HepG2 (cell line): Measurements from ENCODE around the gene LGALS1. TPM values are rescaled to one million over a fixed set of nuclear protein-coding genes. Genes with fewer than 3 reads are reported as not detected.

Experiments
- ATAC-seq: fragments of 200-7000 bp; cut with Tn5 transposase; 3 replicates; pipeline ENCODE4 v1.9.1; 2020; ENCODE audit warnings: mild to moderate bottlenecking, moderate library complexity
- BruUV-seq: library from RNA; stranded (reverse); fragments of 400-500 nt; replicated peaks from 2 replicates; lab custom pipeline; 2021; lab: Mats Ljungman, UMichigan
- CTCF ChIA-PET: fragments of 300-600 bp; formaldehyde crosslinking; extraction: SDS; loops from one replicate; lab custom pipeline; 2021; ENCODE audit warnings: low total read pairs, inconsistent platforms, low intra/inter-chr PET ratio; lab: Yijun Ruan, JAX
- POLR2A ChIA-PET: fragments of 350-600 bp; sonication (Branson Sonifier 250); formaldehyde crosslinking; loops from one replicate; lab custom pipeline; 2020; ENCODE audit warnings: antibody characterized with exemption, inconsistent platforms; lab: Yijun Ruan, JAX
- DNase-seq: peaks from one replicate; pipeline ENCODE4 v3.0.0-alpha.2; 2015; ENCODE audit warnings: low spot score
- FAIRE-seq: peaks from 3 replicates; lab custom pipeline; 2011; peaks lifted over from hg19 to GRCh38; lab: Jason Lieb, UNC
- H2AFZ ChIP-seq: one replicate; pipeline ENCODE4 v1.6.1; 2011; ENCODE audit warnings: low read length, inconsistent platforms
- H3K27ac ChIP-seq: fragments of 300-600 bp; 3 replicates; pipeline ENCODE4 v1.8.0; 2011; ENCODE audit warnings: mixed run types, mild to moderate bottlenecking, mixed read lengths, low read length, inconsistent platforms; ENCODE audit not compliant: insufficient read depth; ENCODE audit errors: extremely low read length
- H3K27me3 ChIP-seq, 2 experiments: fragments of 200-600 bp in 1 of 2; 2 replicates in 1 of 2; 3 replicates in 1 of 2; pipeline versions ENCODE4 v1.6.0 to v1.8.0; 2011; ENCODE audit warnings: low read length in 2 of 2, mild to moderate bottlenecking in 2 of 2, moderate library complexity in 2 of 2, inconsistent platforms in 1 of 2; ENCODE audit not compliant: insufficient read depth in 2 of 2, control insufficient read depth in 1 of 2
- H3K36me3 ChIP-seq, 2 experiments: fragments of 200-600 bp in 1 of 2; replicated peaks in 1 of 2; 2 replicates in 1 of 2; 3 replicates in 1 of 2; pipeline versions ENCODE4 v1.5.1 to v1.8.0; 2011; ENCODE audit warnings: low read length in 2 of 2, inconsistent platforms in 1 of 2; ENCODE audit not compliant: insufficient read depth in 2 of 2, control insufficient read depth in 1 of 2
- H3K4me1 ChIP-seq: 2 replicates; pipeline ENCODE4 v1.5.1; 2012; ENCODE audit warnings: low read length, inconsistent platforms; ENCODE audit not compliant: insufficient read depth
- H3K4me2 ChIP-seq: 2 replicates; pipeline ENCODE4 v1.6.0; 2011; ENCODE audit warnings: low read depth, low read length, inconsistent platforms
- H3K4me3 ChIP-seq, 3 experiments: fragments of 200-600 bp in 1 of 3; sonication (generic), shearing (Covaris generic) in 1 of 3; replicated peaks in 1 of 3; 2 replicates each; pipeline ENCODE4 v1.5.1; 2011 to 2016; ENCODE audit warnings: low read length in 3 of 3, inconsistent platforms in 2 of 3, low read depth in 2 of 3, mild to moderate bottlenecking in 2 of 3, control low read depth in 1 of 3, mixed read lengths in 1 of 3; ENCODE audit not compliant: insufficient read depth in 1 of 3
- H3K79me2 ChIP-seq: one replicate; pipeline ENCODE4 v1.6.1; 2011; ENCODE audit warnings: low read length, inconsistent platforms; ENCODE audit not compliant: insufficient read depth
- H3K9ac ChIP-seq: 2 replicates; pipeline ENCODE4 v1.6.0; 2011; ENCODE audit warnings: mild to moderate bottlenecking, low read depth, low read length, inconsistent platforms; ENCODE audit not compliant: insufficient read depth
- H3K9me3 ChIP-seq: 2 replicates; pipeline ENCODE4 v1.5.1; 2012; ENCODE audit warnings: mild to moderate bottlenecking, low read length
- H4K20me1 ChIP-seq: 2 replicates; pipeline ENCODE4 v1.6.0; 2011; ENCODE audit warnings: inconsistent platforms, mild to moderate bottlenecking, low read length, moderate library complexity; ENCODE audit not compliant: insufficient read depth
- HNF4A ChIP-seq: sonication (generic); formaldehyde crosslinking; IDR thresholded peaks from 2 replicates; pipeline ENCODE4 v1.4.0; 2020; ENCODE audit warnings: missing genetic modification reagents
- KDM6A ChIP-seq: IDR thresholded peaks from 2 replicates; pipeline ENCODE4 v1.6.1; 2016; ENCODE audit warnings: low read depth
- MTA1 ChIP-seq: sonication (generic); formaldehyde crosslinking; IDR thresholded peaks from 2 replicates; pipeline ENCODE4 v1.4.0; 2020; ENCODE audit warnings: missing genetic modification reagents, mild to moderate bottlenecking, borderline replicate concordance
- RAD21 ChIP-seq: fragments of 450-650 bp; formaldehyde crosslinking; IDR thresholded peaks from 2 replicates; pipeline ENCODE4 v1.5.0; 2020; ENCODE audit warnings: mild to moderate bottlenecking
- REL ChIP-seq: sonication (generic); formaldehyde crosslinking; conservative IDR thresholded peaks from 2 replicates; pipeline ENCODE4 v1.8.0; 2022; ENCODE audit warnings: mild to moderate bottlenecking, missing genetic modification reagents, moderate library complexity
- SMAD3 ChIP-seq: sonication (generic); formaldehyde crosslinking; IDR thresholded peaks from 2 replicates; pipeline ENCODE4 v1.4.0; 2020; ENCODE audit warnings: missing genetic modification reagents
- SNAPC2 ChIP-seq: sonication (generic); formaldehyde crosslinking; IDR thresholded peaks from 2 replicates; pipeline ENCODE4 v1.8.1; 2022; ENCODE audit warnings: mild to moderate bottlenecking, missing genetic modification reagents
- SOX13 ChIP-seq, 3 experiments: fragments of 450-650 bp in 1 of 3; sonication (generic) in 1 of 3; formaldehyde crosslinking in 1 of 3; IDR thresholded peaks in 2 of 3; conservative IDR thresholded peaks in 1 of 3; 2 replicates each; pipeline versions ENCODE4 v1.5.0 to v1.6.1; 2016 to 2020; ENCODE audit warnings: antibody characterized with exemption in 1 of 3, mild to moderate bottlenecking in 1 of 3, missing compliant biosample characterization in 1 of 3, missing genetic modification reagents in 1 of 3, moderate library complexity in 1 of 3
- SRY ChIP-seq: sonication (generic); formaldehyde crosslinking; IDR thresholded peaks from 2 replicates; pipeline ENCODE4 v1.8.0; 2022; ENCODE audit warnings: mild to moderate bottlenecking, missing genetic modification reagents
- TCF7L2 ChIP-seq: IDR thresholded peaks from 2 replicates; pipeline ENCODE4 v1.6.1; 2011; ENCODE audit warnings: mild to moderate bottlenecking, low read depth, low read length, moderate library complexity
- THAP9 ChIP-seq: sonication (generic); formaldehyde crosslinking; IDR thresholded peaks from 2 replicates; pipeline ENCODE4; 2020; ENCODE audit warnings: missing genetic modification reagents, mild to moderate bottlenecking, borderline replicate concordance
- U2AF1 ChIP-seq: fragments of 200-400 bp; formaldehyde crosslinking; optimal IDR thresholded peaks from 2 replicates; pipeline ENCODE3; 2017; ENCODE audit warnings: mild to moderate bottlenecking, low read depth, low read length
- ZC3H4 ChIP-seq: sonication (generic); formaldehyde crosslinking; IDR thresholded peaks from 2 replicates; pipeline ENCODE4 v1.4.0; 2020; ENCODE audit warnings: missing genetic modification reagents, borderline replicate concordance
- ZFP36L1 ChIP-seq: sonication (generic); formaldehyde crosslinking; IDR thresholded peaks from 2 replicates; pipeline ENCODE4 v1.8.0; 2022; ENCODE audit warnings: mild to moderate bottlenecking, missing genetic modification reagents, moderate library complexity
- ZFYVE20 ChIP-seq: sonication (generic); formaldehyde crosslinking; IDR thresholded peaks from 2 replicates; pipeline ENCODE4 v1.8.0; 2023; ENCODE audit warnings: low read depth, mild to moderate bottlenecking, moderate library complexity, missing genetic modification reagents, borderline replicate concordance
- ZNF367 ChIP-seq: sonication (generic); formaldehyde crosslinking; IDR thresholded peaks from 2 replicates; pipeline ENCODE4 v1.4.0; 2020; ENCODE audit warnings: missing genetic modification reagents, borderline replicate concordance
- ZNF737 ChIP-seq: sonication (generic); formaldehyde crosslinking; IDR thresholded peaks from 2 replicates; pipeline ENCODE4 v1.5.0; 2020; ENCODE audit warnings: missing genetic modification reagents, mild to moderate bottlenecking, borderline replicate concordance
- ZNF747 ChIP-seq: sonication (generic); formaldehyde crosslinking; IDR thresholded peaks from 2 replicates; pipeline ENCODE4 v1.8.1; 2023; ENCODE audit warnings: missing genetic modification reagents, mild to moderate bottlenecking, borderline replicate concordance
- ZNF790 ChIP-seq: sonication (generic); formaldehyde crosslinking; IDR thresholded peaks from 2 replicates; pipeline ENCODE4 v1.8.0; 2022; ENCODE audit warnings: missing genetic modification reagents, mild to moderate bottlenecking, borderline replicate concordance
- WGBS: methylation state at CpG from one replicate; pipeline ENCODE4 v1.1.6; 2017; ENCODE audit warnings: low lambda C conversion rate; 5-methylcytosine and 5-hydroxymethylcytosine counted together
- in situ Hi-C: cut with HindIII; loops from 2 replicates; pipeline ENCODE4 v1.10.0; 2017; ENCODE audit warnings: low pct_unique_long_range_greater_than_20kb; ENCODE audit not compliant: extremely low pct_ligation_motif_present
- intact Hi-C: fragments of 100-400 bp; cut with micrococcal nuclease; formaldehyde crosslinking; loops from one replicate; pipeline ENCODE4 v1.10.0; 2022; ENCODE audit not compliant: unreplicated experiment
- polyA plus RNA-seq, 8 experiments: library from polyadenylated mRNA; depleted of rRNA in 3 of 8; stranded (reverse) in 7 of 8; unstranded in 1 of 8; fragments of >200 nt; fragmentation: Illumina TruSeq in 4 of 8; extraction: Trizol in 4 of 8; gene quantifications; 2 replicates each; pipeline versions ENCODE4 v1.2.1 to v1.2.3, GENCODE V29; 2011 to 2016; ENCODE audit warnings: low read depth in 4 of 8, missing spikeins in 1 of 8, mixed read lengths in 1 of 8; ENCODE audit not compliant: insufficient read depth in 1 of 8
- total RNA-seq, 5 experiments: library from RNA; depleted of rRNA; stranded (reverse); fragments of >200 nt; fragmentation: Illumina TruSeq; extraction: Trizol; gene quantifications; 2 replicates each; pipeline ENCODE4 v1.2.3, GENCODE V29; 2016; ENCODE audit warnings: low read depth in 1 of 5

LGALS1 gene
- total and polyA plus RNA-seq, 2 of the 13 experiments (the other 11 are each of a cell fraction or from before 2014, with no cell fraction given) = 103 to 858 TPM

GRCh38 chr22:37654563-37655251 is 20.7 kb upstream of the LGALS1 start:
- FAIRE-seq = no peak
- in situ Hi-C loops = no loop called here

More at GRCh38 chr22:37654563-37655251, 20.7 kb upstream of the LGALS1 start:
- no peak for DNase-seq
- Histone ChIP-seq H3K4me2 (no peak overlapping the region), H2AFZ (no peak overlapping the region), H3K9ac (no peak overlapping the region), H3K9me3 (no peaks in the 10 kb centered on the region)
- TF ChIP-seq ZNF367 = no peak
- TF ChIP-seq ZFYVE20 (CRISPR knock-in tag) = no peak
- no peak for TF ChIP-seq U2AF1
- no peak for TF ChIP-seq ZC3H4
- TF ChIP-seq SRY (CRISPR knock-in tag) = no peak
- TF ChIP-seq SNAPC2 (CRISPR knock-in tag) = no peak
- no peak for TF ChIP-seq ZNF747 (CRISPR knock-in tag)
- TF ChIP-seq ZNF790 (CRISPR knock-in tag) = no peak
- no peak for TF ChIP-seq SOX13 (IDR thresholded peaks at IDR 0.05)
- no peak for TF ChIP-seq SOX13 (CRISPR knock-in tag; conservative IDR thresholded peaks at IDR 0.05 in 1 of 2, IDR thresholded peaks at IDR 0.05 in 1 of 2)
- TF ChIP-seq TCF7L2 = no peak
- TF ChIP-seq HNF4A (CRISPR knock-in tag) = no peak
- no peak for TF ChIP-seq REL (CRISPR knock-in tag)
- TF ChIP-seq ZNF737 (CRISPR knock-in tag) = no peak
- no peak for TF ChIP-seq SMAD3 (CRISPR knock-in tag)
- TF ChIP-seq MTA1 (CRISPR knock-in tag) = no peak
- TF ChIP-seq ZFP36L1 (CRISPR knock-in tag) = no peak
- no peak for TF ChIP-seq KDM6A
- no peak for TF ChIP-seq RAD21 (CRISPR knock-in tag)
- TF ChIP-seq THAP9 (CRISPR knock-in tag) = no peak
- TF ChIP-seq, all 625 proteins: peak for 0
- intact Hi-C loops = loop anchor here (10.0 kb wide), 1 partner anchor 150 kb away; the partner anchor contains the start of gene GCAT
- Histone ChIP-seq H3K4me1 (peaks cover 16% of the 10 kb centered on the region), H3K36me3 (peaks cover 12 to 22% of the 10 kb centered on the region in 2 experiments; a peak in 4 of 5 replicates), H3K27ac (no peak overlapping the region), H3K79me2 (peaks cover 12% of the 10 kb centered on the region), H3K4me3 (no peak overlapping the region), H4K20me1 (peaks cover 3% of the 10 kb centered on the region), H3K27me3 (no peaks in the 10 kb centered on the region; a peak in 1 of 5 replicates)
- ATAC-seq = no peak
- ChIA-PET CTCF (no interaction called here), POLR2A (no interaction called here)
- BruUV-seq = no TSS peak
- 71% methylated on average over 11 of the region's 14 CpGs for WGBS
